Breast epithelium (tissue), 3 donors: ENCODE results near the gene C16orf82.

Source experiments
- POLR2A ChIP-seq: fragments of 450-650 bp; IDR thresholded peaks from one replicate; pipeline ENCODE4 v1.6.1; 2016; ENCODE audit warnings: antibody characterized with exemption, mild to moderate bottlenecking, moderate library complexity
- POLR2AphosphoS5 ChIP-seq, 3 donors: sonication (generic); formaldehyde crosslinking; IDR thresholded peaks; one replicate each; pipeline ENCODE4 v1.6.1; 2017; ENCODE audit warnings: antibody characterized with exemption in 3 of 3
- TF ChIP-seq, protein P1 (sequence below), 3 donors: fragments of 450-650 bp; IDR thresholded peaks; one replicate each; pipeline ENCODE4 v1.5.1; 2016 to 2017; ENCODE audit warnings: antibody characterized with exemption in 3 of 3, mild to moderate bottlenecking in 3 of 3, moderate library complexity in 3 of 3

GRCh38 chr16:27113341-27113841 is 46.7 kb downstream of the C16orf82 start:
- TF ChIP-seq, protein P1, sequence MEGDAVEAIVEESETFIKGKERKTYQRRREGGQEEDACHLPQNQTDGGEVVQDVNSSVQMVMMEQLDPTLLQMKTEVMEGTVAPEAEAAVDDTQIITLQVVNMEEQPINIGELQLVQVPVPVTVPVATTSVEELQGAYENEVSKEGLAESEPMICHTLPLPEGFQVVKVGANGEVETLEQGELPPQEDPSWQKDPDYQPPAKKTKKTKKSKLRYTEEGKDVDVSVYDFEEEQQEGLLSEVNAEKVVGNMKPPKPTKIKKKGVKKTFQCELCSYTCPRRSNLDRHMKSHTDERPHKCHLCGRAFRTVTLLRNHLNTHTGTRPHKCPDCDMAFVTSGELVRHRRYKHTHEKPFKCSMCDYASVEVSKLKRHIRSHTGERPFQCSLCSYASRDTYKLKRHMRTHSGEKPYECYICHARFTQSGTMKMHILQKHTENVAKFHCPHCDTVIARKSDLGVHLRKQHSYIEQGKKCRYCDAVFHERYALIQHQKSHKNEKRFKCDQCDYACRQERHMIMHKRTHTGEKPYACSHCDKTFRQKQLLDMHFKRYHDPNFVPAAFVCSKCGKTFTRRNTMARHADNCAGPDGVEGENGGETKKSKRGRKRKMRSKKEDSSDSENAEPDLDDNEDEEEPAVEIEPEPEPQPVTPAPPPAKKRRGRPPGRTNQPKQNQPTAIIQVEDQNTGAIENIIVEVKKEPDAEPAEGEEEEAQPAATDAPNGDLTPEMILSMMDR (IDR thresholded peaks at IDR 0.05): no peak
- no peak for TF ChIP-seq POLR2A
- no peak for TF ChIP-seq POLR2AphosphoS5 (IDR thresholded peaks at IDR 0.05)
